Lower lobe of right lung (tissue), 2 donors: ENCODE data around the gene CPNE1. TPM values are rescaled to one million over a fixed set of nuclear protein-coding genes. Genes with fewer than 3 reads are reported as not detected.
"Not testable (repeated sequence)": the region's sequence is repeated elsewhere in the genome, so short reads cannot be mapped to it uniquely, and the experiment has no call there.

Experiments used
- ATAC-seq, 2 donors: fragments of 200-7000 bp; cut with Tn5 transposase; one replicate each; pipeline ENCODE4 v1.9.1; 2020 to 2022; ENCODE audit warnings: mild to moderate bottlenecking in 2 of 2, moderate library complexity in 2 of 2
- DNase-seq: peaks from one replicate; pipeline ENCODE4 v3.0.0-alpha.2; 2020
- H3K27ac ChIP-seq: fragments of 200-600 bp; one replicate; pipeline ENCODE4 v1.8.0; 2022
- H3K27me3 ChIP-seq: fragments of 200-600 bp; one replicate; pipeline ENCODE4 v1.8.0; 2022; ENCODE audit warnings: low read depth
- H3K36me3 ChIP-seq: fragments of 200-600 bp; one replicate; pipeline ENCODE4 v1.8.0; 2022; ENCODE audit warnings: mild to moderate bottlenecking
- H3K4me1 ChIP-seq: fragments of 200-600 bp; one replicate; pipeline ENCODE4 v1.8.0; 2022
- H3K4me3 ChIP-seq: fragments of 200-600 bp; one replicate; pipeline ENCODE4 v1.8.0; 2022; ENCODE audit warnings: mild to moderate bottlenecking
- H3K9me3 ChIP-seq: fragments of 200-600 bp; one replicate; pipeline ENCODE4 v1.8.0; 2022
- CTCF ChIP-seq: fragments of 200-600 bp; IDR thresholded peaks from one replicate; pipeline ENCODE4 v1.8.0; 2022; ENCODE audit warnings: antibody characterized with exemption, mild to moderate bottlenecking
- intact Hi-C: fragments of 100-400 bp; cut with DNase I; formaldehyde crosslinking; loops from one replicate; pipeline ENCODE4 v1.11.0; 2022
- total RNA-seq: library from RNA; stranded (reverse); fragmentation: NEBNext Ultra II Directional; extraction: Animal tissue kit (Norgen Biotek cat#: 25700); gene quantifications from one replicate; pipeline ENCODE4 v1.2.1, GENCODE V29; 2021
- donor health status: DM: no; HTN: yes; CAD: no; lungs with severe emphysema.

CPNE1 gene
- total RNA-seq, 1 donor from 2014 or later, result 154 TPM

DNA sequence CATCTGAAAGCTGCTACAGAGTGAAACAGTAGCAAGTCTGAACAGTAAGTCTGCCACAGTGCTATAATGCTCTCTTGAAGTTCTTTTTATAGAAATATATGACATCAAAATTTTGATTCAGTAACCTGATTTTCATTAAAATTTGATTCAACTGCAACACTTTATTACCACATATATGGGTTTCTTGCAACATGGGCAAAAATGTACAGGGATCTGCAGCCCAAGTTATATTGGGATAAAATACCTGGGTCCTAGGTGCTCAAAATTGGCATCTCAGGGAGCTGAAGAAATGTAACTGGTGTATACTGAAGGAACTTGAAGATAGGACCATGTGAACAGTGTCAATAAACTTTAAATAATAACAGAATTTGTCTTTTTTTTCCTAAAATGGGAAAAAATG, 45.3 kb upstream of the CPNE1 start:
- H3K27me3 ChIP-seq, result no peaks in the 10 kb centered on the region
- H3K36me3 ChIP-seq, result peaks cover 100% of the 10 kb centered on the region
- no peaks in the 10 kb centered on the region for H3K9me3 ChIP-seq
- no peak for DNase-seq
- H3K4me3 ChIP-seq, result no peak overlapping the region
- H3K4me1 ChIP-seq, result peaks cover 41% of the 10 kb centered on the region
- ATAC-seq, result no peak
- no peak overlapping the region for H3K27ac ChIP-seq
- no peak for TF ChIP-seq CTCF
- intact Hi-C loops, result no loop called here

DNA sequence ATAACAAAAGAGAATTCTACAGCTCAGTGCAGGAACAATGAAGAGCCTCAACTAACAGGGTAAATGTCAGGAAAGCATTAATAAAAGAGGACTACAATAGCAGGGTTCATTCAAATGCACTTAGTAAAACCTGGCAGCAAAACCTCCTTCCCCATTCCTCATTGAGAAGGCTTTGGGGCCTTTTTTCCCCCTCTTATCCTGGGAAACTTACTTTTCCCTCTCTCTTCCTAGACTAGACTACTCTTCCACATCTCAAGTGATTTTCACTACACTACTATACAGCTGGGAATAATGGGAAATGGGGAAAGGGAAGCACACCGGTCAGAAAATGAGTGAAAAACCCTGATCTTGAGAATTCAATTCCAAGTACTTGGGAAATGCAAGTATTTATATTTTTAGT, 44.6 kb upstream of the CPNE1 start:
- intact Hi-C loops, result no loop called here
- no peak overlapping the region for H3K4me3 ChIP-seq
- H3K9me3 ChIP-seq, result no peaks in the 10 kb centered on the region
- ATAC-seq (no peak), DNase-seq (no peak)
- peaks cover 41% of the 10 kb centered on the region for H3K4me1 ChIP-seq
- H3K27ac ChIP-seq, result no peak overlapping the region
- TF ChIP-seq CTCF, result no peak
- H3K36me3 ChIP-seq, result peaks cover 100% of the 10 kb centered on the region
- H3K27me3 ChIP-seq, result no peaks in the 10 kb centered on the region

GRCh38 chr20:35708502-35708901, 43.8 kb upstream of the CPNE1 start:
- peaks cover 41% of the 10 kb centered on the region for H3K4me1 ChIP-seq

GRCh38 chr20:35706591-35707529, 42.2 kb upstream of the CPNE1 start:
- DNase-seq, H3K27ac ChIP-seq, H3K27me3 ChIP-seq, ATAC-seq, H3K4me3 ChIP-seq, H3K9me3 ChIP-seq, intact Hi-C loops: not testable (repeated sequence)
- Histone ChIP-seq H3K4me1 (peaks cover 33% of the 10 kb centered on the region), H3K36me3 (peaks cover 100% of the 10 kb centered on the region)

More at GRCh38 chr20:35708502-35708901, 43.8 kb upstream of the CPNE1 start:
- no peak for ATAC-seq
- no peaks in the 10 kb centered on the region for H3K9me3 ChIP-seq
- DNase-seq, result no peak
- TF ChIP-seq CTCF, result no peak
- intact Hi-C loops, result no loop called here
- H3K4me3 ChIP-seq, result no peak overlapping the region
- H3K27me3 ChIP-seq, result no peaks in the 10 kb centered on the region
- H3K36me3 ChIP-seq, result peaks cover 100% of the 10 kb centered on the region
- no peak overlapping the region for H3K27ac ChIP-seq

DNA sequence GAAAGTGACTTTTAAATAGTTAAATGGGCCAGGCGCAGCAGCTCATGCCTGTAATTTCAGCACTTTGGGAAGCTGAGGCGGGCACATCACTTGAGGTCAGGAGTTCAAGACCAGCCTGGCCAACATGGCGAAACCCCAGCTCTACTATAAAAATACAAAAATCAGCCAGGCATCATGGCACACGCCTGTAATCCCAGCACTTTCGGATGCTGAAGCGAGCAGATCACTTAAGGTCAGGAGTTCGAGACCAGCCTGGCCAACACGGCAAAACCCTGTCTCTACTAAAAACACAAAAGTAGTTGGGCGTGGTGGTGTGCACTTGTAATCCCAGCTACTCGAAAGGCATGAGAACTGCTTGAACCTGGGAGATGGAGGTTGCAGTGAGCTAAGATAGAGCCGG, 41.2 kb upstream of the CPNE1 start:
- H3K27me3 ChIP-seq, ATAC-seq, H3K4me3 ChIP-seq, H3K27ac ChIP-seq, DNase-seq, H3K9me3 ChIP-seq, intact Hi-C loops: not testable (repeated sequence)
- Histone ChIP-seq H3K36me3 (peaks cover 94% of the 10 kb centered on the region), H3K4me1 (peaks cover 24% of the 10 kb centered on the region)

- intact Hi-C loops, result no loop called here
- TF ChIP-seq CTCF, result no peak
- Histone ChIP-seq H3K27ac (no peak overlapping the region), H3K27me3 (no peaks in the 10 kb centered on the region), H3K4me1 (peaks cover 23% of the 10 kb centered on the region), H3K36me3 (peaks cover 82% of the 10 kb centered on the region), H3K9me3 (no peaks in the 10 kb centered on the region), H3K4me3 (no peak overlapping the region)
- no peak for DNase-seq
- no peak for ATAC-seq
Observed at GRCh38 chr20:35704514-35705261, 40.0 kb upstream of the CPNE1 start.
